Spinal cord (tissue), 10 donors: ENCODE data around the gene DIPK1B. TPM values are rescaled to one million over a fixed set of nuclear protein-coding genes. Genes with fewer than 3 reads are reported as not detected.

Source experiments
- DNase-seq, 6 donors: peaks; one replicate each; pipeline versions ENCODE4 v3.0.0 to v3.0.0-alpha.2; 2013 to 2015; ENCODE audit warnings: low spot score in 6 of 6, low read depth in 4 of 6
- H3K27ac ChIP-seq: one replicate; pipeline ENCODE4 v1.5.1; 2013; ENCODE audit warnings: low read depth, low read length, control low read depth
- H3K27me3 ChIP-seq: one replicate; pipeline ENCODE4 v1.6.1; 2013; ENCODE audit warnings: low read length; ENCODE audit not compliant: control insufficient read depth, insufficient read depth
- H3K36me3 ChIP-seq: one replicate; pipeline ENCODE4 v1.6.1; 2013; ENCODE audit warnings: low read length; ENCODE audit not compliant: control insufficient read depth, insufficient read depth
- H3K4me1 ChIP-seq: one replicate; pipeline ENCODE4 v1.6.1; 2013; ENCODE audit warnings: low read length; ENCODE audit not compliant: control insufficient read depth, insufficient read depth
- H3K4me3 ChIP-seq: one replicate; pipeline ENCODE4 v1.5.1; 2013; ENCODE audit warnings: low read depth, low read length, control low read depth
- H3K9me3 ChIP-seq: one replicate; pipeline ENCODE4 v1.6.1; 2013; ENCODE audit warnings: low read length; ENCODE audit not compliant: control insufficient read depth, insufficient read depth
- WGBS: methylation state at CpG from one replicate; pipeline ENCODE4 v1.1.5; 2013; ENCODE audit warnings: missing lambda C conversion rate; ENCODE audit not compliant: insufficient coverage; 5-methylcytosine and 5-hydroxymethylcytosine counted together
- polyA plus RNA-seq, 2 donors: library from polyadenylated mRNA; unstranded; fragments of 120-200 nt; gene quantifications; one replicate each; pipeline ENCODE4 v1.2.1, GENCODE V29; 2013; ENCODE audit not compliant: insufficient read length in 2 of 2
- total RNA-seq, 2 donors: library from RNA; depleted of rRNA in 1 of 2; stranded (reverse); fragments of 120-200 nt in 1 of 2; fragments of >200 nt in 1 of 2; gene quantifications; one replicate each; pipeline versions ENCODE4 v1.2.3 to v1.2.4, GENCODE V29; 2013 to 2014
- donor health status: healthy.

DIPK1B gene
- total and polyA plus RNA-seq, 4 donors: 24.9 to 65.0 (median 55.6) TPM

GRCh38 chr9:136747161-136748060, 35.0 kb downstream of the DIPK1B start:
- 85% methylated on average over 22 of the region's 22 CpGs for WGBS
- peaks cover 11% of the 10 kb centered on the region for H3K4me1 ChIP-seq
- no peak overlapping the region for H3K4me3 ChIP-seq
- peaks cover 3% of the 10 kb centered on the region for H3K36me3 ChIP-seq
- no peaks in the 10 kb centered on the region for H3K9me3 ChIP-seq
- no peak for DNase-seq
- H3K27me3 ChIP-seq: peaks cover 6% of the 10 kb centered on the region
- H3K27ac ChIP-seq: no peak overlapping the region

GRCh38 chr9:136748201-136748600, 35.8 kb downstream of the DIPK1B start, which contains the start of gene LCN6:
TSS of gene LCN6 (minus strand) at chr9:136748525. CDS start at chr9:136748483, 42 bp downstream.
- Histone ChIP-seq H3K36me3 (peaks cover 3% of the 10 kb centered on the region), H3K9me3 (no peaks in the 10 kb centered on the region), H3K27me3 (no peaks in the 10 kb centered on the region), H3K4me1 (peaks cover 8% of the 10 kb centered on the region), H3K4me3 (no peak within 1 kb of the TSS), H3K27ac (no peak within 1 kb of the TSS)
- 65% methylated on average over 7 of the region's 8 CpGs for WGBS
- no peak for DNase-seq

DNA sequence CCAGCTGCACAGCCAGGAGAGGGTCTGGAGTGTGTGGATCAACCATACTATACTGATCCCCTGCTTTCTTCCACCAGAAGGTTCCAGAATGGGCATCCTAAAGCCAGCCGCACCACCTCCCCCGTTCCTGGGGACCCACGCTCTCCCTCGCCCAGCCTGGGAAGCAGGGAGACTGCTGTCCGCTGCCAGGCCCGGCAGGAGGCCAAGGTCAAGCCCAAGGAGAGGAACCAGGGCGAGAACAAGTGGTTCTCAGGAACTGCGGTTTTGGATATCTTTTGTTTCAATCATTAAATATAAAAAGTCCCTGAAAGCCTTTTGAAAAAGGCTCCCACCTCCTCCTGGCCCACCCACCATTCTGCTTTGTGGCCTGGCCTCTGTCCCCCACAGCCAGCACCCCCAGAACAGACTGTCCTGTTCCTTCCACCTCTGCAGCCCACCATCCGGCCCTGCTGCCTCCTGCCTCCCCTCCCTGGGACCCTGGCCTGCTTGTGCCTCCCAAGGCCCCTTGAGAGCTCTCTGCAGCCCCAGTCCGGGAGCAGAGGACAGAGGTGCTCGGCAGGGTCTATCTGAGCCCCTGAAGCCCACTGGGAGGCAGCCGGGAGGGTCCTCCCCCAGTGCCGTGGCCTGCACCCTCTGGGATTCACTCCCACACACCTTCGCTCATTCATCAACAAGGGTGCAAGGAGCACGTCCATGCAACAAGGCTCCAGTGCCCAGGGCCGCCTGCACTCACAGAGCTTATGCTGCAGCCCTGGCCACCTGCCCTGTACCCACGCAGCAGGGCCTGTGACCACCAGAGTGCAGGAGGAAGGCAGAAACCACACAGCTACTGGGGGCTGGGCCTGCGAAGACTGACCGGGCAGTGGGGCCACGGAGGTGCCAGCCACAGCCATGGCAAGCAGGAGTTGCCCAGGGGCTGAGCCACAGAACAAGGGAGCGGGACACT, 36.6 kb downstream of the DIPK1B start:
- Histone ChIP-seq H3K36me3 (peaks cover 3% of the 10 kb centered on the region), H3K9me3 (no peaks in the 10 kb centered on the region), H3K4me3 (no peak overlapping the region), H3K27me3 (no peaks in the 10 kb centered on the region), H3K27ac (no peak overlapping the region), H3K4me1 (peaks cover 8% of the 10 kb centered on the region)
- WGBS: 81% methylated on average over 18 of the region's 21 CpGs
- DNase-seq: no peak

DNA sequence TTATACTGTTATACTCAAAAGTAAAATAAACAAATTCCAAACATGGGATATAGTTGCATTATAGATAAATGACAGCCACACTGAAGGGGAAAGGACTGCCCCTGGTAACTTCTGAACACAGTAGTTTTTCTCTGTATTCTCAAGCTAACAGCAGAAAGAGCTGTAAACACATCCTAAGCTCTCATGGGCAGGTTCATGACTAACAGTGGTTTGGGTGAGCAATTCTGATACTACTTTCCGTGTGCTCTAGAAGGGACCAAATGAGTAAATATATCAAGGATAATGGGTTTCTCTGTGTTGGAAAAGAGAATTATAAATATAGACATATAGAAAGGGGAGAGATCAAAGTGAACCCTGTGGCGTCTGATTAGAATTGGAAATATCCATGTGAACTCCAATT, 38.2 kb downstream of the DIPK1B start:
- DNase-seq: peak in 1 of 6 donors; percentile 10
- Histone ChIP-seq H3K4me3 (no peak overlapping the region), H3K27ac (no peak overlapping the region), H3K27me3 (no peaks in the 10 kb centered on the region), H3K36me3 (peaks cover 3% of the 10 kb centered on the region), H3K9me3 (peaks cover under 1% of the 10 kb centered on the region), H3K4me1 (peaks cover 8% of the 10 kb centered on the region)
- WGBS: 55% methylated on average over 1 of the region's 2 CpGs

- Histone ChIP-seq H3K27me3 (no peaks in the 10 kb centered on the region), H3K36me3 (peaks cover 3% of the 10 kb centered on the region), H3K4me1 (peaks cover 8% of the 10 kb centered on the region), H3K27ac (no peak overlapping the region), H3K9me3 (peaks cover 3% of the 10 kb centered on the region), H3K4me3 (no peak overlapping the region)
- no CpG with 5 or more reads among the region's 1 CpG for WGBS
- DNase-seq: no peak
Measured at GRCh38 chr9:136751244-136751643, 38.9 kb downstream of the DIPK1B start.

- no peaks in the 10 kb centered on the region for H3K27me3 ChIP-seq
- DNase-seq: no peak
- no peak overlapping the region for H3K4me3 ChIP-seq
- peaks cover 3% of the 10 kb centered on the region for H3K9me3 ChIP-seq
- H3K36me3 ChIP-seq: no peaks in the 10 kb centered on the region
- H3K4me1 ChIP-seq: peaks cover 8% of the 10 kb centered on the region
- H3K27ac ChIP-seq: no peak overlapping the region
Measured at GRCh38 chr9:136751814-136752213, 39.4 kb downstream of the DIPK1B start.

DNA sequence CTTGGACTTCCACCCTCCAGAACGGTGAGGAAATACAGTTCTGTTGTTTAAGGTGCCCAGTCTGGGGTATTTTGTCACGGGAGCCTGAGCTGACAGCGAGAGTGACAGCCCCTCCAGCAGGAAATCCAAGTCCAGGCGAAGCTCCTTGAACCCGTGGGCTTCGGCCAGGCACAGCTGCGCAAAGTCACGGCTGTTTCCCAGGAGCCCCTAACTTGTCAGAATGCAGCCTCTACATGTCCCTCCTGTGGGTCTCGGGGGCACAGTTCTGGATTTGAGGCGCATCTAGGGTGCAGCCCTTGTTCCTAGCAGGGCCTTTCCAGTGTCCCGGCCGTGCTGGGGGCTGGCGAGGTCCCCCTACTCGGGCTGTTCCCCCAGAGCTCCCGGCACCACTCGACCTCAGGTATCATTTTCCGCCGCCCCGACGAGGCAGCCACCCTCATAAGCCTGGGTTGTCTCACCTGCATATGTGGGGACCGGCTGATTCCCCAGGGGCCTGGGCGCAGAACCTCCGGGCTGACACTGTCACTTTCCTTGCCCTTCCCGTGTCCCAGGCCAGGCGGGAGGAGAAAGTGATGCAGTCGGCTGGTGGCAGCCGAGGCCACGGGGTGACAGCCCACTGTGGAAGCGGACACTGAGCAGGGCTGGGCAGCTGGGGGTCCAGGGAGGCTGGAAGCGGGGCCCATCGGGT, 41.1 kb downstream of the DIPK1B start:
- 85% methylated on average over 30 of the region's 31 CpGs for WGBS

GRCh38 chr9:136754059-136754572, 41.7 kb downstream of the DIPK1B start:
- WGBS: 82% methylated on average over 17 of the region's 17 CpGs

More for the DNA sequence above, 41.1 kb downstream of the DIPK1B start:
- H3K4me1 ChIP-seq: peaks cover 9% of the 10 kb centered on the region
- no peak overlapping the region for H3K4me3 ChIP-seq
- no peak for DNase-seq
- peaks cover 2% of the 10 kb centered on the region for H3K36me3 ChIP-seq
- no peaks in the 10 kb centered on the region for H3K27me3 ChIP-seq
- H3K27ac ChIP-seq: no peak overlapping the region
- H3K9me3 ChIP-seq: peaks cover 3% of the 10 kb centered on the region

More at GRCh38 chr9:136754059-136754572, 41.7 kb downstream of the DIPK1B start:
- Histone ChIP-seq H3K36me3 (peaks cover 2% of the 10 kb centered on the region), H3K4me3 (no peak overlapping the region), H3K27me3 (no peaks in the 10 kb centered on the region), H3K4me1 (peaks cover 7% of the 10 kb centered on the region), H3K9me3 (peaks cover 3% of the 10 kb centered on the region), H3K27ac (no peak overlapping the region)
- no peak for DNase-seq
